ENCODE measurements around the gene TRAK2.
A peak's percentile ranks its signal among the peaks of the same experiment; 100 is the strongest.
"Not testable (repeated sequence)": the region's sequence is repeated elsewhere in the genome, so short reads cannot be mapped to it uniquely, and the experiment has no call there.

TRAK2 gene

DNA sequence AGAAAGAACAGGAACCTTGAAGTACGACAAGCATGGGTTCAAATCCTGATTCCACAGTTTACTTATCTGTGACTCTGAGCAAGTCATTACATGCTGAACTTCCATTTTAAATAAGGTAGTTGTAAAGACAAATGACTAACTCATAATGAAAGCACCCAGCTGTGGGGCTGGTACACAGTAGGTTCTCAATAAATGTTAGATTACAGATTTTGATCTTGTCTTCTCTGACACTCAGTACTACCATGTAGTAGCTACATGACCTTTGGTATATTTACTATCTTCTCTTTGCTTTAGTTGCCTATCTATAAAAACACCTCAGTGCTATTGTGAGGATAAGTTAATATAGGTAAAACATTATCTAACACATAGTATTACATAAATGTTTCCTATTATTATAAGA is 3.2 kb downstream of the TRAK2 start:
- no peak for DNase-seq

DNA sequence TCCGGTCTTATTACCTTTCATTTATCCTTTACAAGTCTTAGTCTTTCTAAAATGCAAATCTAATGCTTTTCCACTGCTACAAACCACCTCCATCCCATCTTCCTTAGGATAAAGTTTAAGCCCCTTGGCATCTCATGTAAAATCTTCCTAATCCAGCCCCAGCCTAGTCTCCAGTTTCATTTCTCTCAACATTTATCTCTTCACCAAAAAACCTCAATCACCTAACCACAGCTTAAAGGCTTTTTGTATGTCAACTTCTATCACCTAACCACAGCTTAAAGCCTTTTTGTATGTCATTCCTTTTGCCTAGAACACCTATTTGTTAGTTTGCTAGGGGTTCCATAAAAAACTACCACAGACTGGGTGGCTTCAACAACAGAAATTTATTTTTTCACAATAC is 4.2 kb downstream of the TRAK2 start:
- DNase-seq: no peak

DNA sequence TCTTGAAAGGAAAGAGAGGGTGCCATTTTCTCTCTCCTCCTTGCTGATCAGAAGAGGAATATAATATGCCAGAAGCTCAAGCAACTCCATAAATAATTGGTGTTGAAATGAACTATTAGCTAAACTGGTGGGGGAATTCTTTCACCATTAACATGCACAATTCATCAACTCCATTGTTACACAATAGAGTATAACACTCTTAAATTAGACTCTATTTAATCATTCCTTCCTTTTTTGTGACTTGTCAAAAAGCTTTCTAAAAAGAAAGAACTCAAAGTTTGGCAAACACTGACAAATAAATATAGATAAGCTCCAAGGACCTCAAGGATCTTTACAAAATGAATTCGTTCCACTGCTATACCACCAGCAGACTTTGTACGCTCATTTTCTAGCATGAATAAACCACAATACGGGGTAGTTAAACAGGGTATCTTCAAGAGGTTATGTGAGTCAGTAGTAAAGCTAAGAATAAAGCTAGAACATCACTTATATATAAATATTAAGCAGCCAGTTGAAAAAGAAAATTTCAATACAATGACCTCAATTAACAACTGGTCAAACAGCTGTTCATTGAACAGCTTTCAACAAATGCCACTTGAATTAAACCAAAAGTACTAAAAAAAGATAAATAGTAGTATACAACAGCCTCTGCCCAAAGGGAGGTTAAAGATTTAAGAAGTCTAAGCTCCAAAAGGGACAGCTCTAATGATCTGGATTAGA is 6.4 kb downstream of the TRAK2 start:
- no peak for DNase-seq

DNA sequence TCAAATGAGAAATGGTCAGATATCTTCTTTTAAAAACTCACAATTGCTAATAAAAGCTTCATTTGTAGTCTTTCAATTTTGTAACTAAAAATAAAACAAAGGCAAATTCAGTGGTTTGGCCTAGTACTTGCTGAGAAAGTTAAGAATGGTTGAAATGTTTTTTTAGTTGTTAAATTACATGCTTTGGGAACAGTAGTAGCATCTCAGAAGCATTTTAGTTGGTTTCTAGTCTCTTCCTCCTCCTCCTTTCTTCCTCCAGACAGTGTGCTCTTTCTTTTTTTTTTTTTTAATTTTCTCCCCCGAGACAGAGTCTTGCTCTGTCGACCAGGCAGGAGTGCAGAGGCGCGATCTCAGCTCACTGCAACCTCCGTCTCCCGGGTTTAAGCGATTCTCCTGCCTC is 9.8 kb downstream of the TRAK2 start:
- DNase-seq: no peak

DNA sequence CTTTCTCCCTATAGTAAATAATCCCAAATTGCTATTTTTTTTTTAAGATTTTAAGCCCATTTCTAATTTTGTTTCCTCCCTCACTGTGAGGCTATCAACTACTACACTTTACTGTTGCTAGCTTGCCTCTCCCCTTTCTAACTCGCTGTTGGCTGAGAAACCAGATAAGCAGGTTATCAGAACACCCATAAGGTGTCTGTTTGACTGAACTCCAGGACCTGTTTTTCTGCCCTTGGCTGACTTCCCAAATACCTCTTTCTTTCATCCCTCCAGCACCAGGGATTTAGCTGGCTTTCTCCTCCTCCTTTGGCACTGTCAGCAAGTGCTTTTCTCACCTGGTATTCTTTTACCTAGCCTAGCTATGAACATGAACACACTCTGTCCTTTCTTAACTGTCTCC is 11.1 kb downstream of the TRAK2 start:
- DNase-seq: peak; percentile 75

DNA sequence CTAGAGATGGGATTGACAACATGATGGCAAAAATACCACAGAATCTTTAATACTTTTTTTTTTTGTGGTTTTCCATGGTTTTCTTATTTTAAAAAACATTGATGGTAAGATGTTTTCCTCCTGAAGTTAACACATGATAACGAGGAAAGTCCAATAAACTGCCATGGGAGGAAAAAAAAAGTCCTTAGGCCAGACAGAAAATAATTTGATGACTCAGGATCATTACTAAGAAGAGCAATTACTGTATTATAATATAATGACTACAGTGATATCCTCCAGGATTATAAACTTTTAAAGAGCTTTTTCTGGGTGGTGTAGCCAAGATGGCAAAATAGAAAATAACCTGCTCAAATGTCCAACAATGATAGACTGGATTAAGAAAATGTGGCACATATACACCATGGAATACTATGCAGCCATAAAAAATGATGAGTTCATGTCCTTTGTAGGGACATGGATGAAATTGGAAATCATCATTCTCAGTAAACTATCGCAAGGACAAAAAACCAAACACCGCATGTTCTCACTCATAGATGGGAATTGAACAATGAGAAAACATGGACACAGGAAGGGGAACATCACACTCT is 11.8 kb downstream of the TRAK2 start:
- not testable (repeated sequence) for DNase-seq

DNA sequence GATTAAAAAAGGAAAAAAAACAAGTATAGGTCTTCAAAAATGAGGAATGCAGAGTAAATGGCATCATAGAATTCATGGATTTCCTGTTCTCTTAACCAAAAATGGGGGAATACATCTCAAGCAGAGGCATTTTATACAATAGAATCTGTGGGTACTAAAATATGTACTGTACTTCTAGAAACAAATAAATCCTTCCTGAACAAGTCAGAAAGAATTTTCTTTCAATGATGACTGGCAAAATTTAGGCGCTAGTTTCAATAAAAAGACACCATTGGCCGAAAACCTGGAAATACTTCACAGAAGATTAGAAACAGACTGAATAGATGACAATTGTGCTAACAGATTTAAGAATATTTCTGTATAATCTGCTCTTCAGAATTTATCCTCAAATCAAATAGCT is 15.1 kb downstream of the TRAK2 start:
- no peak for DNase-seq

DNA sequence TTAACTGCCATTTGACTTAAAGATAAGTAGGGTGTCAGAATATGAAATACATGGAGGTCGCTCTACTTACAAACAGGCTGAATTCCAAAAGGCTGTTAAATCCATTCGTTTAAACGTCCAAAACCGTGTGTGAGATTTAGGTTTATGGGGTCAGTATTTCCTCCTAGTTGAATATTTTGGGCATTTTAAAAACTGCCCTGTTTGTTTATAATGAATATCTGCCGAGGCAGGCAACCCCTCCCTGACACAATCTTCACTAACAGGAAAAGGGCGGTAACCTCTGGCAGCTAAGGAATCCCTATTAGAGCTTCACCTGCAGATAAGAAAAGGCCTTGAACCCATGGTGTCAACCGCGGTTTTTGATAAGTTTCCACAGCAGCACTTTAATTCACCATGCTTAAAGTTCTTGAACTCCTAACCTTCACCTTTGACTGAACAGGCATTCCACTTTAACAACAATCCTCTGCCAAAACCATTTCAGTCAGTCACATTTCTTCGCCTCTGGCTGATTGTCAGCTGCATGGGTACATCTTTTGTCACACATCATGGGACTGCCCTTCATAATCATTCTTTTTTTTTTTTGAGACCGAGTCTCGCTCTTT is 17.8 kb downstream of the TRAK2 start:
- no peak for DNase-seq

DNA sequence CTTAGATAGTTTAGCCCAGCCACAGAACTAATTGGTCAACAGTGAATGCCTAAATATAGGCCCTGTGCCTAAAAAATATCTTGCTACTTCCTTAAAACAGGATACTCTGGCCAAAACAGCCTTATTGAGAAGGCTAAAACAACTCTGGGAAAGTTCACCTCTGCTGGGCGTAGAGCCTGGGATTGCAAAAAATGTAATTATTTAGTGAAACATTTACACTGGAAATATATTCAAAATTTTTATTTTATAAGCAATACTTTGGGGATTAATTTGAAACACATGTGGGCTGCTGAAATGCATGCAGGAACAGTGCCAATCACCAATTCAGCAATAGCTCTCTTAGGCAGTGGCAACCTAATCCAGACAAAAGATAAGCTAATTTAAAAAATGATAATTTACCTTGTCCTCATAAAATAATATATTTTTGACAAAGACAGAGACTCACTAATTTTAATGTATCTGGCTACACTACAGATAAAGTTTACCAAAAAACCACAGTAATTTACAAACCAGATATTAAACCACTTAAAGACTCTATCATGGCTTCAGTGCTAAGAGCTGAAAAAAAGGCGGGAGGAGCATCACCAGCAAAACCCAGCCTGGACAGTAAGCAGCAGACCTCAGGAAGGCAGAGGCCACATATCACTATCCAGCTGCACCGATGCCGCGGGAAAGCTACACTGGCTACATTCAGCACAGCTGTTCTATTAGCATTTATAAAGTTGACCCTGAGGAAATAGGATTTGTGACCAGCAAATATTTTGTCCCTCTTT is 18.5 kb downstream of the TRAK2 start:
- no peak for DNase-seq

DNA sequence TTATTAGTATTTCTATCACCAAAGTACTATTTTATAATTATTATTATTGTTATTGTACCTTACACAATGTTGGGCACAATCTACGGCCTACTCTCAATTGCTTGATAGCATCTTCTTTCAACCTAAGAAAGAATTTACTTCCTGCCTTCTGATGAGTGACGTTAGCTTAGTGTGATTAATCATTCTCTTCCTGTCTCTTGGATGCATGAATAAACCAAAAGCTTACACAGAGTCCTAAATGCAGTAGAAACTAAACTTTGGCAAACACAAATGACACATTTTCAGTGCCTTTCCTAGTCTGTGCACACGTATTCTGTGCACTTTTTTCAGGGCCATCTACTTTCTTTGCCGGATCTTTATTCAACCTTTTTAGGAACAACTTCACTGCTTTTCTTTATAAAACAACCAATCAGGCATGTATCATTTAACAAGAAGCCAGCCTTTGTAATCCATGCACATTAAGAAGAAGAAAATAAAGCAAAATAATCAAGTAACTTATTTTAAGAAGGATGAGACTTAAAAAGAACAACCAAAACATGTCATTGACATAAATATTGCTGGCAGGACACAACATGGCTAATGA is 19.1 kb downstream of the TRAK2 start:
- no peak for DNase-seq

DNA sequence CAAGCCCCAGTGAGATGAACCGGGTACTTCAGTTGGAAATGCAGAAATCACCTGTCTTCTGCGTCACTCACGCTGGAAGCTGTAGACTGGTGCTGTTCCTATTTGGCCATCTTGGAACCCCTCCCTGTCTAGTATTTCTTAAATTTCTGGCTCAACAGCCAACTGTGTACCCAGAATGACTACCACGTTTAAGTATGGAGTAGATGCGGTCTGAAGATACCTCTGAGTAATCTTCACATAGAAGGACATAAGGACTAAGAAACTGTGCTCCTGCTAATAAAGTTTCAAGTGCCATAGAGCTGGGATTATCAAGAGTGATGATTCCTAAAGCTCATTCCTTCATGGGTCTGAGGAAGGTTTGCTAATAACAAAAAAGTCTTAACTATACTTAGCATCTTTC is 20.4 kb downstream of the TRAK2 start:
- DNase-seq: no peak

DNA sequence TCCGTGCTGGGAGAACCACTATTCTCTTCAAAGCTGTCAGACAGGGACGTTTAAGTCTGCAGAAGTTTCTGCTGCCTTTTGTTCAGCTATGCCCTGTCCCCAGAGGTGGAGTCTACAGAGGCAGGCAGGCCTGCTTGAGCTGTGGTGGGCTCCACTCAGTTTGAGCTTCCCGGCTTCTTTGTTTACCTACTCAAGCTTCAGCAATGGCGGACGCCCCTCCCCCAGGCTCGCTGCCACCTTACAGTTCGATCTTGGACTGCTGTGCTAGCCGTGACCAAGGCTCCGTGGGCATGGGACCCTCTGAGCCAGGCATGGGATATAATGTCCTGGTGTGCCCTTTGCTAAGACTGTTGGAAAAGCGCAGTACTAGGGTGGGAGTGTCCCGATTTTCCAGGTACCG is 20.9 kb downstream of the TRAK2 start:
- not testable (repeated sequence) for DNase-seq

DNA sequence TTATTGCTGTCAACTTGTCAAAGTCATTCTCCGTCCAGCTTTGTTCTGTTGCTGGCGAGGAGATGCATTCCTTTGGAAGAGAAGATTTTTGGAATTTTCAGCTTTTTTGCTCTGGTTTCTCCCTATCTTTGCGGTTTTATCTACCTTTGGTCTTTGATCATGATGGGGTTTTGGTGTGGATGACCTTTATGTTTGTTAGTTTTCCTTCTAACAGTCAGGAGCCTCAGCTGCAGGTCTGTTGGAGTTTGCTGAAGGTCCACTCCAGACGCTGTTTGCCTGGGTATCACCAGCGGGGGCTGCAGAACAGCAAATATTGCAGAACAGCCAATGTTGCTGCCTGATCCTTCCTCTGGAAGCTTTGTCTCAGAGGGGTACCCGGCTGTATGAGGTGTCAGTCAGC is 21.4 kb downstream of the TRAK2 start:
- not testable (repeated sequence) for DNase-seq

DNA sequence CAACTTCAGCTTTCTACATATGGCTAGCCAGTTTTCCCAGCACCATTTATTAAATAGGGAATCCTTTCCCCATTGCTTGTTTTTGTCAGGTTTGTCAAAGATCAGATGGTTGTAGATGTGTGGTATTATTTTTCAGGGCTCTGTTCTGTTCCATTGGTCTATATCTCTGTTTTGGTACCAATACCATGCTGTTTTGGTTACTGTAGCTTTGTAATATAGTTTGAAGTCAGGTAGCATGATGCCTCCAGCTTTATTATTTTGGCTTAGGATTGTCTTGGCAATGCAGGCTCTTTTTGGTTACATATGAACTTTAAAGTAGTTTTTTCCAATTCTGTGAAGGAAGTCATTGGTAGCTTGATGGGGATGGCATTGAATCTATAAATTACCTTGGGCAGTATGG is 22.9 kb downstream of the TRAK2 start:
- DNase-seq: not testable (repeated sequence)

DNA sequence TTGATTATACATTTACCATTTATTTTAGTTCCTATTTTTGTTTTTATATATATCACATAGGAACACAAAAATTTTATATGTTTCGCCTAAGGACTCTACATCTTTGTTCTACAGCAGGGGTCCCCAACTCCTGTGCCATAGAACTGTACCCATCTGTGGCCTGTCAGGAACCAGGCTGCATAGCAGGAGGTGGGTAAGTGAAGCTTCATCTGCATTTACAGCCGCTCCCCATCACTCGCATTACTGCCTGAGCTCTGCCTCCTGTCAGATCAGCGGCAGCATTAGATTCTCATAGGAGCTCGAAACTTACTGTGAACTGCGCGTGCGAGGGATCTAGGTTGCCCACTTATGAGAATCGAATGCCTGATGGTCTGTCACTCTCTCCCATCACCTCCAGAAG is 25.3 kb downstream of the TRAK2 start:
- no peak for DNase-seq

DNA sequence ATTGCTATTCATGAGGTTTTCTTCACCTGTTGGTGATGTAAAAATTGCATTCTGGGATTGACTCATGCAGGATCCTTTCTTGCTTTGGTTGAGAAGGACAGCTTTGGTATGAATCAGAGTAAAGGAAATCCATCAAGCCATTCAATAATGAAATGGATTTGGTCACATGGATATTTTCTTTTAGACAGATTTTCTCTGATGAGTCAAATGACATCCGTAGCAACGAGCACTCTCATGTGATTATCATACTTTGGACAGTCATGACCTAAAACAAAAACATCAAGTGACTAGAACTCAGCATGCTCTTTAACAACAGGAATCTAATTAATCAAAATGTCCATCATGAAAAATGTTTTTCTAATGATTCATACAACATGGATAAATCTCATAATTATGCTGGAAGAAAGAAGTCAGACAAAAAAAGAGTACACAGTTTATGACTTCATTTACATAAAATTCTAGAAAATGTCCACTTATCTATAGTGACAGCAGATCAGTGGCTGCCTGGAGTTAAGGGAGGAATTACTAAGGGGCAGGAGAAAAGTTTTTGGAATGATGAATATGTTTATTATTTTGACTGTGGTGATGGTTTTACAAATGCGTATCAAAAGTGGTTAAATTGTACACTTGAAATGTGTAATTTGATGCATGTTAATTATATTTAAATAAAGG is 30.7 kb downstream of the TRAK2 start:
- no peak for DNase-seq

DNA sequence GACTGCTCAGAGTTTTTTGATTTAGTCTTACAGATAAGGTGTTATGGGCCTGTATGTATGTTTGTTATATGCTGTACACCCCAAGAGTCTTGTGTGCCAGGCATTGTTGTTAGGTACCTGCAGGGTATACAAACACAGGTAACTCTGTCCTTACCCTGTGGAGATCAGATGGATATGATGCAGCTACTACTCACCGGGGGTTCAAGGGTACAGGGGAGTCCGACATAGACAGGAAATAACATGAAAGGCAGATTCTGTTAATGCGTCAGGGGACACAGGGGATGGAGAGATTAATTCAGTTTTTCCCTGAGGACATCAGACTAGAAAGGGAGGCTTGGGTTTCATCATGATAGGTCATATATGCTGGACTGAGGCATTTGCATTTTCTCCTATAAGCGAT is 31.3 kb downstream of the TRAK2 start:
- no peak for DNase-seq

DNA sequence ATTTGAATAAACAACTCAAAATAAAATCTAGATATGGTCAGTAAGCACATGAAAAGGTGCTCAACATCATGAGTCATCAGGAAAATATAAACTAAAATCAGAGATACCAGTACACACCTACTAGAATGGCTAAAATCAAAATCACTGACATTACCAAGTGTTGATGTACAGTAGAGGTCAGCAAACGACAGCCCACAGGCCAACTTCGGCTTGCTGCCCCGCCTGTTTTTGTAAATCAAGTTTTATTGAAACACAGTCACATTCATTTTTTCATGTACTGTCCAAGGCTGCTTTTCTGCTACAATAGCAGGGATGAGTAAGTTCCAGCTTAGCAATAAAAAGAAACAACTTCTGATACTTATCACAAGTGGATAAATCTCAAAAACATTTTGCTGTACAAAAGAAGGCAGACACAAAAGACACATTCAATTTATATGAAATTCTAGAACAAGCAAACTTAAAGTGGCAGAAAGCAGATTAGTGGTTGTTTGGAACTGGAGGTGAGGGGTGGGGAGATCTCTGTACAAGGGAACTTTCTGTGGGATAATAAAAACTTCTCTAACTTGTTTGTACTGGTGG is 32.1 kb downstream of the TRAK2 start:
- DNase-seq: no peak

DNA sequence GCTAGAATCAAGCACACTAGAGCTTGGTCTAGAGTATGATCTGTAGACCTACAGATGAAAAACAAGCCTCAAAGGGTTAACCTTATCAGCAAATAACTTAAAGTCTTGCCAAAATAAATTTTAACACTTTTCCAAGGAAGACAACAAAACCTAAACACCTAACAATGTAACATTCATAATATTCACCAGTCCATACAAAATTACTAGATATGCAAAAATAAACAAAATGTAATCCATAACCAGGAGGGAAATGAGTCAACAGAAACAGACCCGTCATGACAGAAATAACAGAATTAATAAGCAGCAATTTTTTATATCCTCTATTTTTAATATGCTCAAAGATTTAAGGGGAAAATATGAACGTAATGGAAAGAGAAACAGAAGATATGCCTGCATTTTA is 36.1 kb downstream of the TRAK2 start:
- no peak for DNase-seq

DNA sequence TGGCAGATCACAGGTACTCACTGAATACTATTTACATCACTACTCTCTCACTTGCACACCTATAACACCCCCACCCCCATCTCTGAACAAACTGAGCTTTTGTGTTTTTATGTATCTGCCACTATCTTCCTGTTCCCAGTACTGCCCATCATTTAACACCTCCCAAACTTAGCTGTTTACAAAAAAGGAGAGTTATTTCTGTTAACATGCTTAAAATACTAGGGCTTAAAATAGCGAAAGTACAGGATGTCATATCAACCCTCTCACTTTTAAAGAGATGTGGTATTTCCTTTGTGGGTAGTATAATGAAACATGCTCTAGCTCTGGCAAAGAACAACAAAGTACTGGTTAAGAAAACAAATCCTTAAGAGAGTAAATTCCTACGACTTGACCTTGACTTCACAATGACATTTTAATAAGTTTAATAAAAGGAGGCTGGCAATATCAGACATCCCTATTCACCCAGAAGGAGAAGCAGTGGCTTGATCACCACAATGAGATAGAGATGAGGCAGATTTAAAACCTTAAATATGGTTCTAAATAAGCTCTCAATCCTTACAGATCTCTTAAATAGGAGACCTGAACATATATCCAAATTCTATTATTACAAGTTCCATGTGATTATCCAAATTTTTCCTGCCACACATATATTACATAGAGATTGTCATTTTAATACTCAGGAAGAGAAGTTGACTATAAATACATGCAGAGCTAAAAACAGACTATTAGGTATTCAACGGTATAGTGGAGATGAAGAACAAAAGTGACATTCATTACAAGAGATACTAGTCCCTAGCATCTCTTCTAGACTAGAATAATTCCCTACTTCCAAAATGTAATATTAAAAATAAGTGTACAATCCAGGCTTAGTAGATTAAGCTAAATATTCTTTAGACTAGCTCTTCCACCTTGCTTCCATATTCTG is 36.9 kb downstream of the TRAK2 start:
- DNase-seq: no peak

DNA sequence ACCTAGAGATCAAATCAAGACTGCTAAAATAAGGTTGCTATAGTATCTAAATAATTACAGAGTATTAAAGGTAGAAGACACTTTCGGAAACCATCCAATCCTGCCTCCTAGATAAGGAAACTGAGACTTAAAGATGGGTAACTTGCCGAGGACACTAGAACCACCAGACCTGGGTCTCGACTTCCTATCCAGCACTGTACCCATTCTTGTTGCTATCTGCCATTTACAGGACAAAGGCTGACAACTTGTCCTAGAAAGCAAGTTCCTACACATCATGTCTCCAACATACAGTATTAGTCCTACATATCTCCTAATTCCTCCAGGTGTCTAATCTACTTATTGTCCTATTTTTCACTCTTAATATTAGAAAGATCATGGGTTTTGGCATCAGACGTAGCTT is 37.7 kb downstream of the TRAK2 start:
- DNase-seq: no peak

All from NCI-H2171 treated with DMSO at 0.1 percent for 48 hours (cell line).